Measurements from ENCODE around the gene EEIG1. TPM values are rescaled to one million over a fixed set of nuclear protein-coding genes. Genes with fewer than 3 reads are reported as not detected.

Gene EEIG1
- total and polyA plus RNA-seq, 12 donors = 6.7 to 33.5 (median 23.5) TPM

DNA sequence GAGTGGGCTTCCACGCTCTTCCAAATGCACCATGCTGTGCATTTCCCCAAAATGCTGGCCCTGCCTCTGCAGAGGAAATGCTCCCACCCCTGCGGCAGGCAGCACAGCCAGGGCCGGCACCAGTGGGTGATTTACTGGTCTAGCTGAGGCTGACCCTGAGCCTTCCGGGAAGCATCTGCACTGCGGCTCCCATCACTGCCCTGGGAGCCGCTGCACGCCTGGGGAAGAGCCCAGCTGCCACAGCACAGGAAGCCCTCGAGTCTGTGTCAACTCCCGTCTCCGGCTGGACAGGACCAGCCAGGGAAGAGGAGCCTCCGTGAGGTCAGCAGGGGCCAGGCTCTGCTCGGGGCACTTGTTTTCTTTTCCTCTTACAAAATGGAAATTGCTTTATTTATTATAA lies 25.1 kb upstream of the EEIG1 start:
- H3K4me3 ChIP-seq = no peak overlapping the region
- intact Hi-C loops (cut with DNase I) = no loop called here
- no peaks in the 10 kb centered on the region for H3K27me3 ChIP-seq
- H3K9me3 ChIP-seq = peaks cover 0 to 10% (median 0%) of the 10 kb centered on the region in 11 donors
- no peaks in the 10 kb centered on the region for H3K36me3 ChIP-seq
- 41 to 48% methylated on average over 12 of the region's 12 CpGs for WGBS, 2 donors
- TF ChIP-seq, protein P1, sequence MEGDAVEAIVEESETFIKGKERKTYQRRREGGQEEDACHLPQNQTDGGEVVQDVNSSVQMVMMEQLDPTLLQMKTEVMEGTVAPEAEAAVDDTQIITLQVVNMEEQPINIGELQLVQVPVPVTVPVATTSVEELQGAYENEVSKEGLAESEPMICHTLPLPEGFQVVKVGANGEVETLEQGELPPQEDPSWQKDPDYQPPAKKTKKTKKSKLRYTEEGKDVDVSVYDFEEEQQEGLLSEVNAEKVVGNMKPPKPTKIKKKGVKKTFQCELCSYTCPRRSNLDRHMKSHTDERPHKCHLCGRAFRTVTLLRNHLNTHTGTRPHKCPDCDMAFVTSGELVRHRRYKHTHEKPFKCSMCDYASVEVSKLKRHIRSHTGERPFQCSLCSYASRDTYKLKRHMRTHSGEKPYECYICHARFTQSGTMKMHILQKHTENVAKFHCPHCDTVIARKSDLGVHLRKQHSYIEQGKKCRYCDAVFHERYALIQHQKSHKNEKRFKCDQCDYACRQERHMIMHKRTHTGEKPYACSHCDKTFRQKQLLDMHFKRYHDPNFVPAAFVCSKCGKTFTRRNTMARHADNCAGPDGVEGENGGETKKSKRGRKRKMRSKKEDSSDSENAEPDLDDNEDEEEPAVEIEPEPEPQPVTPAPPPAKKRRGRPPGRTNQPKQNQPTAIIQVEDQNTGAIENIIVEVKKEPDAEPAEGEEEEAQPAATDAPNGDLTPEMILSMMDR (IDR thresholded peaks at IDR 0.05) = no peak
- ATAC-seq = peak; percentile 45 to 81 (median 52)
- H3K4me1 ChIP-seq = peaks cover 2 to 53% (median 33%) of the 10 kb centered on the region in 9 donors
- peak overlapping the region in 3 of 10 donors; percentile 9 to 64 (median 10) for H3K27ac ChIP-seq
- peak; percentile 39 to 47 for DNase-seq

DNA sequence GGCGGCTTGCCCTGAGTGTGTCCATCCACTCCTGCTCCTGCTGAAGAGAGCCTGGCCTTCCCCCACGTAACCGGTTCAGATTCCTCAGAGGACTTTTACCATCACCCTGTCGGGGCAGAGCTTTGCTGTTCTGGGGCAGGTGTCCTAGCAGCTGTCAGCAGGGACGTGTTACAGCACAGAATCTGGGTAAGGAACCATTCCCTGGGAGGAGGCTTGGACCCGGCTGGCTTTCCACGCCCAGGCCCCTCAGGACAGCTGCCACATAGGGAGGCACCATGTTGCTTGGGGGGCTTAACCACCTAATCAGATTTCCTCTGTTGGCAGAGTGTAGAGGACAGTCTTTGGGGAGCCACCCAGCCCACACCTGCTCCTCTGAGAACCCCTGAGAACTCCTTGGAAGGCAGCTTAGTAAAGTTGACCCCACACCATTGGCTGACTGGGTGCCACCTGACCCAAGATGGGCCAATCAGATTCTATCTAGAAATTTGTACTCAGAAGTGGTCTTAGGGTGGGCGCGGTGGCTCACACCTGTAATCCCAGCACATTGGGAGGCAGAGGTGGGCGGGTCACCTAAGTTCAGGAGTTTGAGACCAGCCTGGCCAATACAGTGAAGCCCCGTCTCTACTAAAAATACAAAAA lies 23.3 kb upstream of the EEIG1 start:
- no peaks in the 10 kb centered on the region for H3K27me3 ChIP-seq
- 88 to 89% methylated on average over 11 of the region's 11 CpGs for WGBS, 2 donors
- H3K36me3 ChIP-seq = no peaks in the 10 kb centered on the region
- peaks cover 2 to 47% (median 33%) of the 10 kb centered on the region in 9 donors for H3K4me1 ChIP-seq
- intact Hi-C loops (cut with DNase I) = loop anchor here in 2 of 10 donors (5.0 kb wide), 2 partner anchors 33 to 47 kb away; no protein-coding TSS in a partner anchor
- H3K9me3 ChIP-seq = peaks cover 0 to 13% (median 0%) of the 10 kb centered on the region in 11 donors
- H3K27ac ChIP-seq = no peak overlapping the region
- TF ChIP-seq, protein P1 (IDR thresholded peaks at IDR 0.05) = no peak
- no peak for DNase-seq
- peak in 1 of 8 donors; percentile 17 for ATAC-seq
- no peak overlapping the region for H3K4me3 ChIP-seq

DNA sequence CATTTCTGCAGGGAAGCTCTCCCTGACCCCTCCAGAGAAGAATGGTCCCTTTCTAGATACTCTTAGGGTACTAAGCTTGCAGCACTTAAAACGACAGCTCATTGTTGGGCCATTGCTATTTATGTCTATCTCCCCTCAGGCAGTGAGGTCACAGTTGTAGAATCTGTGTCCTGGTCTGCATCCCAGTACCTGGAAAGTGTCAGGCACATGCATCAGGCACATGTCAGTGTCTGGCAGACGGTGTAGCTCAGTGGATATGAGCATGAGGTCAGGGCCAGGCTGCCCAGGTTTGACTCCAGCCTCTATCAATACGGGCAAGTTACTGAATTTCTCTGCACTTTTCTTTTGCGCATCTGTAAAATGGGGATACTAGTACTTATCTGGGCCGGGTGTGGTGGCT lies 22.2 kb upstream of the EEIG1 start:
- WGBS, 2 donors = 64 to 81% methylated on average over 5 of the region's 5 CpGs
- Histone ChIP-seq H3K27me3 (no peaks in the 10 kb centered on the region), H3K36me3 (no peaks in the 10 kb centered on the region), H3K4me1 (peaks cover 2 to 44% (median 32%) of the 10 kb centered on the region in 9 donors), H3K27ac (peak overlapping the region in 6 of 10 donors; percentile 37 to 78 (median 68)), H3K9me3 (peaks cover 0 to 7% (median 0%) of the 10 kb centered on the region in 11 donors), H3K4me3 (no peak overlapping the region)
- TF ChIP-seq, protein P1 (IDR thresholded peaks at IDR 0.05) = no peak
- ATAC-seq = peak; percentile 61 to 96 (median 94)
- intact Hi-C loops (cut with DNase I) = loop anchor here in 2 of 10 donors (5.0 kb wide), 2 partner anchors 34 to 46 kb away; no protein-coding TSS in a partner anchor
- DNase-seq = peak in 1 of 2 donors; percentile 62

GRCh38 chr9:128001779-128002298 lies 21.1 kb upstream of the EEIG1 start:
- H3K27ac ChIP-seq = peak overlapping the region in 4 of 10 donors; percentile 0 to 72 (median 42)
- DNase-seq (no peak), ATAC-seq (no peak)
- no peaks in the 10 kb centered on the region for H3K27me3 ChIP-seq
- H3K4me1 ChIP-seq = peaks cover 2 to 34% (median 21%) of the 10 kb centered on the region in 9 donors
- H3K9me3 ChIP-seq = peaks cover 0 to 6% (median 0%) of the 10 kb centered on the region in 11 donors
- TF ChIP-seq, protein P1 (IDR thresholded peaks at IDR 0.05) = no peak
- WGBS, 2 donors = 64 to 73% methylated on average over 18 of the region's 18 CpGs
- intact Hi-C loops (cut with DNase I) = loop anchor here in 2 of 10 donors (5.0 kb wide), 2 partner anchors 35 to 45 kb away; no protein-coding TSS in a partner anchor
- H3K36me3 ChIP-seq = no peaks in the 10 kb centered on the region
- no peak overlapping the region for H3K4me3 ChIP-seq

Data from heart right ventricle (tissue), 16 donors.